Measurements from ENCODE around the gene HSBP1L1. TPM values are rescaled to one million over a fixed set of nuclear protein-coding genes. Genes with fewer than 3 reads are reported as not detected.

The HSBP1L1 gene
- total RNA-seq, 4 donors from 2014 or later = 25.7 to 51.8 (median 39.6) TPM

DNA sequence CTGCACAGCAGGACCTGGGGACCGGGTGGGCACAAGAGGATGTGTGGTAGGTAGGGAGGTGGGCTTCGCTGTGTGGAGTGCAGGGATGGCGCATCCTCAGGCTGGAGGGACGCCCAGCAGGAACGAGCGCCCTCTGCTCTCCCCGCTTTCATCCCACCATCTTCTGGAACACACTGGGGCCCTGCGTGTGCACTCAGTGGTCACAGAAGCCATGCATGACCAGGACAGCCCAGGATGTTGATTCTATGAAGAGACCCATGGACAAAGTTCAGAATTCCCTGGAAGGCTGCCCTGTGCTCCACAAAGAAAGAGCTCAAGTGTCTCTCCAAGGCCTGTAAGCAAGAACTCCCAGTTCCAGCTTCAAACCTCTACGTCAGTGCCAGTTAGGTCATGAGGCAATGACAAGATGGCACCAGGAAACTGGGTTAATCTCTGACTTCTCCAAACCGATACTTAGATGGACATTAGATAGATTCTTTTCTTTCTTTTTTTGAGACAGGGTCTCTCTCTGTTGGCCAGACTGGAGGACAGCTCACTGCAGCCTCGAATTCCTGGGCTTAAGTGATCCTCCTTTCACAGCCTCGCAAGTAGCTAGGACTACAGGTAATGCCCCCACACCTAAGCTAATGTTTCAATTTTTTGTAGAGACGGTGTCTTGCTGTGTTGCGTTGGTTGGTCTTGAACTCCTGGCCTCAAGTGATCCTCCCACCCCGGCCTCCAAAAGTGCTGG is 16.4 kb upstream of the HSBP1L1 start:
- Histone ChIP-seq H3K27ac (peak overlapping the region; percentile 84 to 98 (median 91)), H3K27me3 (no peaks in the 10 kb centered on the region), H3K9me3 (no peaks in the 10 kb centered on the region), H3K4me3 (replicated peaks in 1 of 3) (no peak overlapping the region), H3K4me1 (peaks cover 67 to 69% of the 10 kb centered on the region in 2 donors), H3K36me3 (peaks cover 0 to 5% of the 10 kb centered on the region in 2 donors)
- peak in 1 of 2 donors; percentile 57 for TF ChIP-seq POLR2A (IDR thresholded peaks at IDR 0.05)
- TF ChIP-seq, protein P1, sequence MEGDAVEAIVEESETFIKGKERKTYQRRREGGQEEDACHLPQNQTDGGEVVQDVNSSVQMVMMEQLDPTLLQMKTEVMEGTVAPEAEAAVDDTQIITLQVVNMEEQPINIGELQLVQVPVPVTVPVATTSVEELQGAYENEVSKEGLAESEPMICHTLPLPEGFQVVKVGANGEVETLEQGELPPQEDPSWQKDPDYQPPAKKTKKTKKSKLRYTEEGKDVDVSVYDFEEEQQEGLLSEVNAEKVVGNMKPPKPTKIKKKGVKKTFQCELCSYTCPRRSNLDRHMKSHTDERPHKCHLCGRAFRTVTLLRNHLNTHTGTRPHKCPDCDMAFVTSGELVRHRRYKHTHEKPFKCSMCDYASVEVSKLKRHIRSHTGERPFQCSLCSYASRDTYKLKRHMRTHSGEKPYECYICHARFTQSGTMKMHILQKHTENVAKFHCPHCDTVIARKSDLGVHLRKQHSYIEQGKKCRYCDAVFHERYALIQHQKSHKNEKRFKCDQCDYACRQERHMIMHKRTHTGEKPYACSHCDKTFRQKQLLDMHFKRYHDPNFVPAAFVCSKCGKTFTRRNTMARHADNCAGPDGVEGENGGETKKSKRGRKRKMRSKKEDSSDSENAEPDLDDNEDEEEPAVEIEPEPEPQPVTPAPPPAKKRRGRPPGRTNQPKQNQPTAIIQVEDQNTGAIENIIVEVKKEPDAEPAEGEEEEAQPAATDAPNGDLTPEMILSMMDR (IDR thresholded peaks at IDR 0.05) = peak in 1 of 6 experiments; percentile 4
- peak; percentile 91 for DNase-seq
- WGBS, 2 donors = 70 to 74% methylated on average over 14 of the region's 15 CpGs
- intact Hi-C loops (cut with DNase I) = no loop called here

DNA sequence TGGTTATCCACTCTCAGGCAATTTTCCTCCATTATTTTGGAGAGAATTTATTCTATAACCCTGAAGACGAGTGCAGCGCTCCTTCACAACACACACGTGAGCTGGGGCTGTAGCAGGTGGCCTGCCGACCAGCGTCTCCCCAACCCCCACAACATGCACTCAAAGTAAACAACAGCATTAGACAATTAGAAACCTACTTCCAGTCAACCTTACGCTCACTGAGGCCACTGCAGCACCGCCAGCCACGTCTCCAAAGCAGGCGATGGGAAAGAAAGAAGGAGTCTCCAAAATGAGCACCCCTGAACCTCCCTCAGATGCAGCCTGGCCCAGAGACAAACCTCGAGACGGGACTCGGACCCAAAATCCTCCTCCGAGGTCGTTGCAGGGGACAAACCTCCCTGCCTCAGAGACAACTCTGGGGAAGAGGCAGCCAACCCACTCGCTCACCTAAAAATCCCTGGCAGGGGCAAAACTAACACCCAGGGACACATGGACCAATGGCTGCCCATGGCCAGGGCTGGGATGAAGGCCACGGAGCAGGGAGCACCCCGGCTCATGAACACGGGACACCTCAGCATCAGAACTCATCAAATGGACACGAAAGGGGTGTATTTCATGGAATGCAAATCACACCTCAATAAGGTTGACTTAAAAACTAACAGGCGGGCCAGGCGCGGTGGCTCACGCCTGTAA is 15.6 kb upstream of the HSBP1L1 start:
- TF ChIP-seq, protein P1 (IDR thresholded peaks at IDR 0.05) = no peak
- no peak for TF ChIP-seq POLR2A (IDR thresholded peaks at IDR 0.05)
- no peaks in the 10 kb centered on the region for H3K9me3 ChIP-seq
- intact Hi-C loops (cut with DNase I) = no loop called here
- no peaks in the 10 kb centered on the region for H3K27me3 ChIP-seq
- H3K36me3 ChIP-seq = peaks cover 0 to 4% of the 10 kb centered on the region in 2 donors
- H3K4me1 ChIP-seq = peaks cover 71 to 72% of the 10 kb centered on the region in 2 donors
- H3K4me3 ChIP-seq (replicated peaks in 1 of 3) = no peak overlapping the region
- 88 to 89% methylated on average over 17 to 22 of the region's 23 CpGs for WGBS, 2 donors
- peak overlapping the region; percentile 84 to 98 (median 91) for H3K27ac ChIP-seq
- DNase-seq = no peak

DNA sequence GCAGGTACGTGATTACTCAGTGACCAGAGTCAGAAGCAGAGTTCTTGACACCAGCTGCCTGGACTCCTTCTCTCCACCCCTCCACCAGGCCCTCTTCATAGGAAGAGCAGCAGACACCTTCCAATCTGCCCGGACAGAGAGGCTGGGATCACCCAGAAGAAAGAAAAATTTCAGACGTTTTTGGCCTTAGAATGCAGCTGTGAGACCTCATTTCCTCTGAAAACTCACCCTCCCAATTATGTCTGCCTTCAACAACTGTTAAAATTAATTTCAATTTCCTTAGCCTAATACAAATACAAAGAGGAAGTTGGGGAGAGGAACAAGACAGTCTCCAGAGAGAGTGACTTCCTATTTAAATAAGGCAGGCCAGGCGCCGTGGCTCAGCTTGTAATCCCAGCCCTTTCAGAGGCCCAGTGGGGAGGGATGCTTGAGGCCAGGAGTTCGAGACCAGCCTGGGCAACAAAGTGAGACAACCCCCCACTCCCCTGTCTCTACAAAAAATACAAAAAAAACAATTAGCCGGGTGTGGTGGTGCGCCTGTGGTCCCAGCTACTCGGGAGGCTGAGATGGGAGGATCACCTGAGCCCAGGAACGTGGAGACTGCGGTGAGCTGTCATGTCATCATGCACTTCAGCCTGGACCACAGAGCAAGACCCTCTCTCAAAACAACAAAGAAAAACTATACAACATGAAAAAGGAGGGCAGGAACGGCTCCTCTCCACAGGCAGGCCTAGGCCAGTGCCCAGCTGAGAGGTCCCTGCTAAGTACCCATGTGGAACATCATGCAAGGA is 14.6 kb upstream of the HSBP1L1 start:
- peaks cover 69 to 73% of the 10 kb centered on the region in 2 donors for H3K4me1 ChIP-seq
- no peaks in the 10 kb centered on the region for H3K9me3 ChIP-seq
- H3K27me3 ChIP-seq = no peaks in the 10 kb centered on the region
- H3K4me3 ChIP-seq (replicated peaks in 1 of 3) = peak overlapping the region; percentile 81 to 87 (median 83)
- peaks cover 0 to 4% of the 10 kb centered on the region in 2 donors for H3K36me3 ChIP-seq
- 47 to 52% methylated on average over 12 of the region's 12 CpGs for WGBS, 2 donors
- TF ChIP-seq POLR2A (IDR thresholded peaks at IDR 0.05) = peak in 1 of 2 donors; percentile 65
- TF ChIP-seq, protein P1 (IDR thresholded peaks at IDR 0.05) = no peak
- DNase-seq = no peak
- peak overlapping the region; percentile 84 to 98 (median 91) for H3K27ac ChIP-seq
- intact Hi-C loops (cut with DNase I) = no loop called here

DNA sequence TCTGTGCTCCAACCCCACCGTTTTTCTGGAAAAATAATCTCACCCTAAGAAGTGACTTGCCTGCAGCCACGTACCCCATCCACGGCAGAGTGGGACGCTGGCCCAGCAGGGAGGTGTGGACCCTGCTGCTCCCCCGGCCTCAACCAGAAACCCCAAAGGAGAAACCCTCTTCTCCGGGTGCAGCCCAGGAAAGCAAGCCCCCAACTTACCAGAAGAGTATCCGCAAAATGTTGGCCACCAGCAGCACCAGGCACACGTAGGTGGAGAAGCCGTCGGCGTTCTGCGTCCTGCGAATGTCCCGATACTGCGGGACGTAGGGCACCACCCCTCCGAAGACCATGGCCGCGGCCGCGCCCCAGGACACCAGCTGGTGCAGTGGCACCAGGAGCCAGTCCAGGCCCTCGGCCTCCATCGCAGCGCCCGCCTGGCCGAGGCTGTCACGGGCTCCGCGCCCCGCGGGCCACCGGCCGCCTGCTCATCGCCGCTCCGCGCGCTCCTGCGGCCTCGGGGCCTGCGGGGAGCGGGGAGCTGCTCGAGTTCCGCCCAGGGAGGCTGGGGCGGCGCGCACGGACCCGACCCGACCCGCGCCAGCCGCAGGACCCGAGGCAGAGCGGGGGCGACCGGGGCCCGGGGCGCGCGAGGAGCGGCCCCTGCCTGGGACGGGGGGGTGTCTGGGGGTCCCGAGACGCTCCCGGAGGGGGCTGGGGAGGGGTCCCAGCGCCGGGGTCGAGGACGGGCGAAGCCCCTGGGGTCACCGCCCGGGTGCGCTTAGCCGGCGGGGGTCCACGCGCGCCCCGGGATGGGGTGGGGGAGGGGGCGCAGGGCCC is 13.7 kb upstream of the HSBP1L1 start:
- Histone ChIP-seq H3K4me3 (replicated peaks in 1 of 3) (peak overlapping the region; percentile 81 to 87 (median 83)), H3K4me1 (peaks cover 61 to 66% of the 10 kb centered on the region in 2 donors), H3K27ac (peak overlapping the region; percentile 84 to 98 (median 91)), H3K27me3 (no peaks in the 10 kb centered on the region), H3K9me3 (no peaks in the 10 kb centered on the region), H3K36me3 (peaks cover 0 to 4% of the 10 kb centered on the region in 2 donors)
- DNase-seq = peak in 1 of 2 donors; percentile 50
- TF ChIP-seq, protein P1 (IDR thresholded peaks at IDR 0.05) = no peak
- TF ChIP-seq POLR2A (IDR thresholded peaks at IDR 0.05) = peak in 1 of 2 donors; percentile 58
- intact Hi-C loops (cut with DNase I) = no loop called here
- WGBS, 2 donors = 21 to 27% methylated on average over 5 to 12 of the region's 81 CpGs

Data from thyroid gland (tissue), 4 donors.